Upper lobe of left lung (tissue), 4 donors: ENCODE data around the gene MTA2.

ENCODE experiments used
- CTCF ChIP-seq, 6 experiments: fragments of 450-650 bp in 4 of 6; fragments of 200-600 bp in 2 of 6; sonication (generic) in 2 of 6; IDR thresholded peaks; one replicate each; pipeline ENCODE4 v1.5.1; 2016 to 2019; ENCODE audit warnings: antibody characterized with exemption in 6 of 6
- EP300 ChIP-seq, 4 donors: sonication (generic); formaldehyde crosslinking; IDR thresholded peaks; one replicate each; pipeline ENCODE4 v1.5.1; 2017; ENCODE audit warnings: antibody characterized with exemption in 4 of 4, control low read depth in 2 of 4
- POLR2A ChIP-seq, 4 donors: fragments of 450-650 bp; IDR thresholded peaks; one replicate each; pipeline ENCODE4 v1.5.1; 2016 to 2017; ENCODE audit warnings: antibody characterized with exemption in 4 of 4, mild to moderate bottlenecking in 2 of 4
- POLR2AphosphoS5 ChIP-seq, 2 donors: sonication (generic); formaldehyde crosslinking; IDR thresholded peaks; one replicate each; pipeline ENCODE4 v1.5.1; 2017; ENCODE audit warnings: antibody characterized with exemption in 2 of 2

- no peak for TF ChIP-seq CTCF (IDR thresholded peaks at IDR 0.05)
- no peak for TF ChIP-seq POLR2A (IDR thresholded peaks at IDR 0.05)
- TF ChIP-seq EP300 (IDR thresholded peaks at IDR 0.05), result no peak
- no peak for TF ChIP-seq POLR2AphosphoS5 (IDR thresholded peaks at IDR 0.05)
Measured at GRCh38 chr11:62575156-62575555, 26.5 kb downstream of the MTA2 start.
